HG03575 (cell line): ENCODE measurements around the gene TMEM238.
"Not testable (repeated sequence)": the region's sequence is repeated elsewhere in the genome, so short reads cannot be mapped to it uniquely, and the experiment has no call there.

Experiments used
- ATAC-seq: cut with Tn5 transposase; IDR thresholded peaks from one replicate; pipeline ENCODE4 v1.9.1; 2021; ENCODE audit not compliant: unreplicated experiment, insufficient number of reproducible peaks, low FRiP score; ENCODE audit errors: extremely low read depth

The TMEM238 gene

GRCh38 chr19:55406091-55406825, 22.2 kb upstream of the TMEM238 start:
- ATAC-seq, result no peak

GRCh38 chr19:55405638-55406037, 21.5 kb upstream of the TMEM238 start:
- no peak for ATAC-seq

DNA sequence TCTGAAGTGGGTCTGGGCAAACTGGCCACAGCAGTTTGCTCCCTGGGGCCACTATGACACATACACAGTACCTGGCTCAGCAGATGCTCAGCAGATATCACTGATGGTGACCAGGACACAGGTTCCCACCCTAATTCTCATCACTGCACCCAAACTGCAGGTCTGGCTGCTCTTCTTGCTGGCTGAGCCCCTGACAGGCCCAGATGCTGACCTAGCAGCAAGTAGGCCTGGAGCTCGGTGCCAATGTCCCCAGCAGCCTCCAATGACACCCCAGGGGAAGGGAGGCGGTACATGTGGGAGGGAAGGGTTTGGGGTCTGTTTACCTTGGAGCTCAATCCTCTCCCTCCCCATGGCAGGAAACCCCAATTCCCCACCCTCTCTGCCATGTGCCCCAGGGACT, 18.4 kb upstream of the TMEM238 start:
- no peak for ATAC-seq

- not testable (repeated sequence) for ATAC-seq
Measured at GRCh38 chr19:55401390-55401789, 17.3 kb upstream of the TMEM238 start.

DNA sequence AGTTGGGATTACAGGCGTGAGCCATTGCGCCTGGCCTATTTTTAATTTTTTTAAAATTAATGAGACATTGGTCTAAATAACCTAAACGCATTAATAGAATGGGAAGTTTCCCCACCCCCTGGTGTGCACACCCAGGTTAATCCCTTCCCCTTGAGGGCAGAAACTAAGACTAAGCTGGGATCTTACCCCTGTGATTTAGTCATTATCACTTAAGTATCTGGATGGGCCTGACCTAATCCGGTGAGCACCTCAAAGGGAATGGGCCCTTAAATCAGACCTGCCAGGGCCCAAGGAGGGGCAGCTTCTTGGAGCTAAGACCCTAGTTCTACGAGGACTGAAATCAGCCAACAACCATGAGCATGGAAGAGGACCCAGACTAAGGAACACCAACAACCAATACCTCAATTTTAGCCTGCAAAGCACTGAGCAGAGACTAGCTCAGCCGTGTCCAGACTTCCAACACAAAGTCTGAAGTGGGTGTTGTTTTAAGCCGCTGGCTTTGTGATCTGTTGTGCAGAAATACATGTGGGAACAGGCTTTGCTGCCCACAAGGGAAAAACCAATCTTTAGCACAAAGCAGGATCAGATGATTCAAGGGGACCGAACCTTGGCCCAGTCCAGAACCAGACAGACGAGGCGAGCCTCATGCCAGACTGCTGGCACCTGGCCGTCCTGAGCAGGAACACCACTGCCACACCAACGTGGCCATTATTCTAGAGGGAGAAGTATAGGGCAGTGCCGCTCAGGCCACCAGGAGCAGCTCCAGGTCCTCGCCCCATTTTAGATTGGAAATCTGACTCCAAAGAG, 16.4 kb upstream of the TMEM238 start:
- no peak for ATAC-seq

DNA sequence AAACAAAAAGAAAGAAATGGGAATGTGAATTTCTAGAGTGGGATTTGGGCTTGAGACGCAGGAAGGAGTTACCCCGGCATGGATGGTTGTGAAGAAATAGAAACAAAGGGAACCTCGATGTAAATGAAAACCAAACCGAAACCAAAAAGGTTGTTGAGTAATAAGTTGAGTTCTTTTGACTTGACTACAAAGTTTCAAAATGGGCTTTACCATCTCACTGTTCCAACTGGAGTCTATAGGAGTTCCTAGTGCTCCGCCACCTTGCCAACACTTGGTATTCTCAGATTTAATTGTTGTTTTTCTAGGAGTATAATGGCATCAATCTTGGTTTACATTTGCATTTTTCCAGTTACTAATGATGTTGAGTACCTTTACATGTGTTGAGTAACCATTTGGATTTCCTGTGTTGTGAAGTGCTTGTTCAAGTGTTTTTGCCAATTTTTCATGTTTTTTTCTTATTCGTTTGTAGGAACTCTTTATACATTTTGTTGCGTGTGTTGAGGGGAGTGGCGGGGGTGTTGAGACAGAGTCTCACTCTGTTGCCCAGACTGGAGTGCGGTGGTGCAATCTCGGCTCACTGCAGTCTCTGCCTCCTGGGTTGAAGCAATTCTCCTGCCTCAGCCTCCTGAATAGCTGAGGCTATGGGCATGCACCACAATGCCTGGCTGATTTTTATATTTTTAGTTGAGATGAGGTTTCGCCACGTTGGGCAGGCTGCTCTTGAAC, 14.3 kb upstream of the TMEM238 start:
- ATAC-seq, result no peak

DNA sequence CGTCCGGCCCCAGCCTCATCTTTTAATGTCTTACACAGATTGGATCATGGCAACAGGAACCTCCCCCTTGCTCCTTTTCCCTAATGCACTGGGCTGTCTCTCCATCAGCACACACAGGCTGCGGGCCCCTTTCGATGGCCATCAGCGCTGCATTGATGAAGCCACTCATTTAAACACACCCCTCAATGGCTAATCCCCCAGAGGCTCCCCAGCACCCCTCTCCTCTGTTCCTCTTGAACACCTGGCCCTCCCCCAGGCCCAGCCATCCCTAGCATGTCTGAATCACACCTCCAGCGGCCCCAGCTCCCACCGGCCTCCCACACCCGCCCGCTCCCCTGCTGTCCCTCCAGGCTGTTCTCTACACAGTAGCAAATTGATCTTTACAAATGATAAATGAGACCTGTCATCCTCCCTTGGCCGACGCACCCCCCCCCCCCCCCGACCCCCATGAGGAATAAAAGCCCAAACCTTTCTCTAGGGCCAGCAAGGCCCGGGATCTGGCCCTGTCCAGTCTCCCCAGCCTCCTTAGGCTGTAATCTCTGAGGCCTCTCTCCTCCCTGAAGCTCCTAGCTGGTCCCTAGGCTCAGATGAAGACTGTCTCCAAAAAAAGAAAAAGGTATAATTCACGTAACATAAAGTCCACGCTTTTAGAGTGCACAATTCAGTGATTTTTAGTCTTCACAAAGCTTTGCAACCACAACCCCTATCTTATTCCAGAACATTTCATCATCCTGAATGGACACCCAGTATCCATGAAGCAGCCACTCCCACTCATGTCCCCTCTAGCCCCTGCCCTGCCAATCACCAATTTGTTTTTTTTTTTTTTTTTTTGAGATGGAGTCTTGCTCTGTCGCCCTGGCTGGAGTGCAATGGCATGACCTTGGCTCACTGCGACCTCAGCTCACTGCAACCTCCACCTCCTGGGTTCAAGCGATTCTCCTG, 9.0 kb upstream of the TMEM238 start:
- no peak for ATAC-seq

DNA sequence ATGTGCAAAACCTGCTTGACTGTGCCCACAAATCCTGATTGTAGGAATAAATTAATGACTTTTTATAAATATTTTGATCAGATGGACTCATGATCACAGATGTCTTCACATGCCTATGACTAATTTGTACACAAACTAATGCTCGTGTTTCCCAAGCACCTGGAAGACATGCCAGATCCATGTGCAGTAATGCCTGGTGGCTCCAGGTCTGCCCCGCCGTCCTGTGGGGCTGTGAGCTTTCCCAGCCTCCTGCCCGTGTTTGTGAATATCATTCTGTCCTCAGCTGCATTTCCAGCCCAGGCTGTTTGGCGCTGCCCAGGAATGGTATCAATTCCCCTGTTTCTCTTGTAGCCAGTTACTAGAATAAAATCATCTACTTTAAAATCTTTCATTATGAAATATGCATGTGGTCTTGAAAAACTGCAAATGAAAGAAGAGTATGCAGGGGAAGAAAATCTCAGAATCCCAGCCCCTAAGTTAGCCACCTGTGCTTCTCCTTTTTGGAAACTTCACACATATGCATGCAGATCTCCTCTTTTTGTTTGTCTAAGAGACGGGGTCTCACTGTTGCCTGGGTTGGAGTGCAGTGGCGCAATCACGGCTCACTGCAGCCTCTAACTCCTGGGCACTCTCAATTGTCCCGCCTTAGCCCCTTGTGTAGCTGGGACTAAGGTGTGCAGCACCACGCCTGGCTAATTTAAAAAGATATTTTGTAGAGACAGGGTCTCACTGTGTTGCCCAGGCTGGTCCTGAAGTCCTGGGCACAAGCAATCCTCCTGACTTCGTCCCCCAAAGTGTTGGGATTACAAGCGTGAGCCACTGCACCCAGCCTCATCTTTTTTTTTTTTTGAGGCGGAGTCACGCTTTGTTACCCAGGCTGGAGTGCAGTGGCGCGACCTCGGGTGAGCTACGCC, 7.9 kb upstream of the TMEM238 start:
- ATAC-seq, result no peak

- ATAC-seq, result no peak
Measured at GRCh38 chr19:55391191-55391670, 7.1 kb upstream of the TMEM238 start.

- ATAC-seq, result no peak
Measured at GRCh38 chr19:55390461-55390880, 6.4 kb upstream of the TMEM238 start.

DNA sequence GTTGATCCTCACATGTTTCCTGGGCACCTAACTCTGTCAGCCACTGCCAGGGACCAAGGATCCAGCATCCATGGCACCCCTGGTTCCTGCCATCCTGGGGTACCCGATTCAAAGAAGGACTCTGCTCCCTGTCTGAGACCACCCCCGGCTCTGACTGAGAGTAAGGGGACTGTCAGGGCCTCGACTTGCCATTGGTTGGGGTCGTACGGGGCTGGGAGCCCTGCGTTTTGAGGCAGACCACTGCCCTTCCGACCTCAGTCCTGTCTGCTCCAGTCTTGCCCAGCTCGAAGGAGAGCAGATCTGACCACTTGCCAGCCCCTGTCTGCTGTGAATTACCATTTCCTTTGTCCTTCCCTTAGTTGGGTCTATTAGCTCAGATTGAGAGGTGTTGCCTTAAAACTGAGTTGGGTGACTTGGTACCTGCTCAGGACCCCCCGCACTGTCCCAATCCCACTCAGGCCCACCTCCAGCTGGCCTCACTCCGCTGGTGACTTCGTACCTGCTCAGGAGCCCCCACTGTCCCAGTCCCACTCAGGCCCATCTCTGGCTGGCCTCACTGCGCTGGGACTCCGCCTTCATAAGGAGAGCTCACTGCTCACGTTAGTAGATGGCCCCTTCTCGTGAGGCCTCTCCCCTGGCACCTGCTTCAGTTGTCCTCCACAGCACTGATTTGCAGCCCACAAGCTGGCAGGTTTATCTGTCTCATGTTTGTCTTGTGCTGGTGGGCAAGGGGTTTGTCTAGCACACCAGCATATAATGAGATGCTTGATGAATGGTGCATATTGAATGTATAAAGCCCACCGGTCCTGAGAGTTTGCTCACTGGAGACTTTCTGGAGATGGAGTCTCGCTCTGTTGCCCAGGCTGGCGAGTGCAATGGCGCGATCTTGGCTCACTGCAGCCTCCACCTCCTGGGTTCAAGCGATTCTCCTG, 5.6 kb upstream of the TMEM238 start:
- no peak for ATAC-seq

DNA sequence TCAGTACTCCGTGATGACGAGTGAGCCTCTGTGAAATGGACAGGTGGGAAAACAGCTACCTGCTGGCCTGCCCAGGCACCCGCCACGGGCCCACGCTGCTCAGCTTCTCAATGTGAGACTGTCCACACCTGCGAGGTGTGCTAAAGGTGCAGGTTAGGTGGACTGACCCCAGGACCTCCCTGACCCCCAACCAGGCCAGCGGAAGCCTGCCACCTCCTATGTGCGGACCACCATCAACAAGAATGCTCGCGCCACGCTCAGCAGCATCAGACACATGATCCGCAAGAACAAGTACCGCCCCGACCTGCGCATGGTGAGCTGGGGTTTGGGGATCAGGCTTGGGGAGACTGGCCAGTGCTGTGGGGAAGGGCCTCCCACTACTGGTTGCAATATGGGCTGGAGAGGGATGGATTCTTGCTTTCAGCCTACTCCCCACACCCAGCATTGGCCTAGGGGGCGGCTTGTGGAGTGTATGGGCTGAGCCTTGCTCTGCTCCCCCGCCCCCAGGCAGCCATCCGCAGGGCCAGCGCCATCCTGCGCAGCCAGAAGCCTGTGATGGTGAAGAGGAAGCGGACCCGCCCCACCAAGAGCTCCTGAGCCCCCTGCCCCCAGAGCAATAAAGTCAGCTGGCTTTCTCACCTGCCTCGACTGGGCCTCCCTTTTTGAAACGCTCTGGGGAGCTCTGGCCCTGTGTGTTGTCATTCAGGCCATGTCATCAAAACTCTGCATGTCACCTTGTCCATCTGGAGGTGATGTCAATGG, 3.8 kb upstream of the TMEM238 start:
- ATAC-seq, result no peak

GRCh38 chr19:55386493-55386971, 2.4 kb upstream of the TMEM238 start:
- no peak for ATAC-seq

DNA sequence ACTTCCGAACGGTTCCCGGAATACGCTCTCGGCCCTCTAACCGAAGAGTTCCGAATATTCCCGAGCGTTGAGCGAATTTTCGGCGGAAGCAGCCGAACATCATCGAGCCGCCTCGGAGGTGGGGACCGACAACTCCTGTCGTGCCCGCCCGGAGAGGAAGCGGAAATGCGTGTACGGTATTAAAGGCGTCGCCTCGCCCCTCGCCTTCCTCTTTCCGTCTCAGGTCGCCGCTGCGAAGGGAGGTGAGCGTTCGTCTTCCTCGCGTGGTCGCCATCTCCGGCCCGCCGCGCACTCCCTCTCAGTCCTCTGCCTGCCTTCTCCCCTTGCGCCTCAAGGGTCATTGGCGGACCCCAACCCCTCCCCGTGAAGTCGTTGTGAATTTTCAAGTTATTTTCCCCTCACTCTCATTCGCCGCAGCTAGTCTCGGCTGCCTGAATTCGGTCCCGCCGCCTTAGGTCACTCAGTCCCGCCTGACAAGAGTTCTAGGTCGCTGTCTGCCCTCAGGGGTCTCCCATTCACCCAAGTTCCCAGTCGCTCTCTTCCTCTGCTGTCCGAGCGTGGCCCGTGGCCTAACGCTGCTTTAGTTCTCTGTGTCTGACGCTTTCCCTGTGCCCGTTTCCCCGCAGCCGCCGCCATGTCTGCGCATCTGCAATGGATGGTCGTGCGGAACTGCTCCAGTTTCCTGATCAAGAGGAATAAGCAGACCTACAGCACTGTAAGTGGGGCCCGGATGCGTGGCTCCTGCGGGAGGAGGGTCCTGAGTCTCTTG, 1.8 kb upstream of the TMEM238 start, which contains the start of gene RPL28:
Gene RPL28 (plus strand): TSS at position 209 of the 769 bp plus-strand sequence. CDS start 426 bp downstream, at position 635.
- ATAC-seq, result peak; percentile 62
